Aortic smooth muscle cell (primary cell): ENCODE data around the gene SLC29A1. TPM values are rescaled to one million over a fixed set of nuclear protein-coding genes. Genes with fewer than 3 reads are reported as not detected.

Experiments used
- total RNA-seq: library from RNA; depleted of rRNA; stranded (reverse); fragments of >200 nt; gene quantifications from 2 replicates; pipeline ENCODE4 v1.2.3, GENCODE V29; 2014

Gene SLC29A1
- 19.0 and 19.1 TPM in 2 replicates for total RNA-seq

GRCh38 chr6:44223319-44224028 is at the start of gene SLC29A1:
SLC29A1 (plus strand) TSS chr6:44223595; CDS start chr6:44227314, 3,719 bp downstream.

DNA sequence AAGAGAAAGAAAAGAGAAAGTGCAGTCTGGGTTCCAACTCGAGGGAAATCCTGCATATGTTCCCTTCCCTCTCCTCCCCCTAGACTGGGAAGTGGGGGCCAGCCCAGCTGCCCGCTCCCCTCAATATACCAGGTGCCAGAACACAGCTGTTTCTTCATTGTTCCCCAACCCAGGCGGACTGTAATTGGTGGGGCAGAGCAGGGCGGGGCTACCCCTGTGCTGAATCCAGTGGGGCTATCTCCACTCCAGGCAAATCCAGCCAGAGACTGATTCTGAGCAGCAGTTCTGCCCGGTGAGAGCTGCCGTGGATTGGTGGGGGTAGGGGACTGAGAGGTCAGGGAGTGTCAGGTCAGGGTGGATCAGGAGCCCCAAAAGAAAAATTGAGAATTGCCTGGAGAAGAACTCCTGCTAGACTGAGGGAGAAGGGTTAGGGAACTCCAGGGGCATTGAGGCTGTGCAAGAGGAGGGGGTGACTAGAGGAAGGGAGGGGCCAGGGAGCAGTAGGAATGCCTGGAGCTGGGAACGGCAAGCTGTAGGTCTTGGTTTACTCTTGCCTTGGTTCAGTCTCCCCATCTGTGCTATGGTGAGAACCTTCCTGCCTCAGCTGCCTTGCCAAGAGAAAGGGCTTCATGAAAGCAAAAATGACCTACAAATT is 6.6 kb upstream of the SLC29A1 start, which contains the start of gene MYMX:
Gene MYMX, plus strand, starts transcription at position 250 of the 655 bp plus-strand sequence. CDS start 546 bp downstream, outside the sequence.

GRCh38 chr6:44246663-44247337 is 23.4 kb downstream of the SLC29A1 start, which contains the start of gene HSP90AB1:
HSP90AB1 (plus strand) TSS chr6:44247101; CDS start chr6:44248630, 1,529 bp downstream.

GRCh38 chr6:44257025-44257752 is 33.8 kb downstream of the SLC29A1 start, which contains the start of gene SLC35B2:
SLC35B2 (minus strand) TSS chr6:44257528; CDS start chr6:44257410, 118 bp downstream.

DNA sequence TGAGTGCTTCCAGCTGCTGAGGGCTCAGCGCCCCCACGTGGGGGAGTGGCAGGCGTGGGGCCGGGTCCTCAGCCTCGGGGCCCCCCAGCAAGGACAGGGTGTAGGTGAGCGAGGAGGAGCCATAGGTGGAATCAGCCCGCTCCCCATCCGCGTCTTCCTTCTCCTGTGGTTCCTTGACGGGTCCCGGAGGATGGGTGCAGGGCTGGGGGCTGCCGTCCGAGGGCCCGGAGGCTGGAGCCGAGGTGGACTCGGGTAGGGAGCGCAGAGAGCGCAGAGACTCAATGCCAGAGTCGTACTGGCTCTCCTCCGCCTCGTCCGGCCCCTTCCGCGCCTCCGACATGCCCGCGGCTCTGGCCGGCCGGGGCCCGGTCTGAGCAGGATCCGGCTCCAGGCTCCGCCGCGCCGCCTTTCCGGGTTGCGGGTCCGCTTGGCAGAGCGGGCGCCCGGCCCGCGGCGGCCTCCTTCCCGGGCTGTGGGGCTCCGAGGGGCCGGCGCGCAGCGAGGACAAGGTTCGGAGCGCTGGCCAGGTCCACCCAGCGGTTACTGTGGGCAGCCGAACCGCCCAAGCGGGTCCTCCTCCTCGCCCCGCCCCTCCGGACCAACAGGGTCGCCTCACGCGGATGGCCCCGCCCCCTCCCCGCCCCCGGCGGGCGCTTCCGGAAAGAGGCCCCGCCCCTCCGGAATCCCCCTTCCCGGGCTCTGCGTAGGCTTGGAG is 41.8 kb downstream of the SLC29A1 start, which contains the start of gene NFKBIE:
Gene NFKBIE, minus strand, starts transcription at position 545 of the 715 bp plus-strand sequence. Its CDS starts 205 bp downstream, at position 340.

DNA sequence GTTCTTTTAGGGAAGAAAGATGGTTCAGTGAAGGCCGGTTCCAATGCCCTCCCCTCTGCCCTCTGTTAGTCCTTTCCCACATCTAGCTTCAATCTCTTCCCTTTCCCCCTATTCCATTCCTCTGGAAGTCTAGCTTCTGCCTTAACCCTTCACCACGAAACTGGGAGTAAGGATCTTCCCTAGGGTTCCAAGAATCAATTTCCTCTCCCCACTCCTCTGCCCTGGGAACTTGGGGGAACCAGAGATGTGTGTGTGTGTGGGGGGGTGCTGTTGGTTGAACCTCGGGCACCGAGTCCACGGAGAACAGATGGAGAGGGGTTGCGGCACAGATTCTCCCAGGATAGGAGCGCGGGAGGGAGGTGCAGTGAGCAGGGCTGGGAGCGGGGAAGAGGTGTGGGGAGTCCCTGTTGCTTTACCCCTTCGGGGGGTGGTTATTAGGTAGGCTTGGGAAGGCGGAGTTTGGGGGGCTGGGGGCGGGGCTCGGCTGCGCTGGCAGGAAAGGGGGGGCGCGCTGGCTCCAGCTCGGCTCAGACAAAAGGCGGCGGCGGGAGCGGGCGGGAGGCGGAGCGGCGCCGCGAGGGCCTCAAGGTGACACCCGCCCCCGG is 46.6 kb downstream of the SLC29A1 start, which contains the start of gene TMEM151B:
Gene TMEM151B, plus strand, starts transcription at position 530 of the 605 bp plus-strand sequence. CDS start 293 bp downstream, outside the sequence.

Other genes with a start within 250 kb of the SLC29A1 start
- gene MRPL14, start 96.1 kb upstream of the SLC29A1 start, total RNA-seq = 34.4 and 43.9 TPM in 2 replicates
- 19.4 and 21.5 TPM in 2 replicates for gene TMEM63B, start 96.0 kb upstream of the SLC29A1 start, total RNA-seq
- gene CAPN11, start 64.8 kb upstream of the SLC29A1 start, total RNA-seq = 0.13 and 0.25 TPM in 2 replicates
- gene MYMX, start 6.7 kb upstream of the SLC29A1 start, total RNA-seq = not detected in 2 replicates
- gene HSP90AB1, start 23.5 kb downstream of the SLC29A1 start, total RNA-seq = 370 and 374 TPM in 2 replicates
- 95.3 and 107 TPM in 2 replicates for gene SLC35B2, start 33.9 kb downstream of the SLC29A1 start, total RNA-seq
- gene NFKBIE, start 42.0 kb downstream of the SLC29A1 start, total RNA-seq = 2.6 and 3.6 TPM in 2 replicates
- under 0.01 TPM in 1 of 2 replicates, not detected in the other for gene TMEM151B, start 46.9 kb downstream of the SLC29A1 start, total RNA-seq
- gene AARS2, start 89.8 kb downstream of the SLC29A1 start, total RNA-seq = 7.4 and 11.1 TPM in 2 replicates
- gene SPATS1, start 119.1 kb downstream of the SLC29A1 start, total RNA-seq = not detected in 2 replicates
- 21.8 and 22.4 TPM in 2 replicates for gene CDC5L, start 164.1 kb downstream of the SLC29A1 start, total RNA-seq